Ascending aorta (tissue), 2 donors: Measurements from ENCODE around the gene CT45A3. TPM values are rescaled to one million over a fixed set of nuclear protein-coding genes. Genes with fewer than 3 reads are reported as not detected.
"Not testable (repeated sequence)": the region's sequence is repeated elsewhere in the genome, so short reads cannot be mapped to it uniquely, and the experiment has no call there.

Experiments used
- DNase-seq, 2 donors: peaks; one replicate each; pipeline ENCODE4 v3.0.0-alpha.2; 2019; ENCODE audit warnings: low spot score in 2 of 2
- H3K27ac ChIP-seq, 2 donors: fragments of 200-600 bp; sonication (generic); one replicate each; pipeline ENCODE4 v1.5.1; 2016 to 2017; ENCODE audit warnings: mild to moderate bottlenecking in 1 of 2
- H3K27me3 ChIP-seq: fragments of 200-600 bp; sonication (generic); one replicate; pipeline ENCODE4 v1.5.1; 2017
- H3K36me3 ChIP-seq, 2 donors: fragments of 200-600 bp; sonication (generic); one replicate each; pipeline ENCODE4 v1.5.1; 2016
- H3K4me1 ChIP-seq, 2 donors: fragments of 200-600 bp; sonication (generic); one replicate each; pipeline ENCODE4 v1.5.1; 2016 to 2017; ENCODE audit warnings: mild to moderate bottlenecking in 1 of 2
- H3K4me3 ChIP-seq, 2 donors: fragments of 200-600 bp; sonication (generic); one replicate each; pipeline ENCODE4 v1.5.1; 2016 to 2017; ENCODE audit warnings: mild to moderate bottlenecking in 1 of 2
- H3K9me3 ChIP-seq, 2 donors: fragments of 200-600 bp; sonication (generic); one replicate each; pipeline ENCODE4 v1.5.1; 2016
- intact Hi-C: fragments of 100-400 bp; cut with DNase I; formaldehyde crosslinking; loops from one replicate; pipeline ENCODE4 v1.15.1; 2023
- total RNA-seq: library from RNA; depleted of rRNA; stranded (reverse); fragments of >200 nt; gene quantifications from one replicate; pipeline ENCODE4 v1.1.0, GENCODE V29; 2016
- TF ChIP-seq, protein P1 (sequence below), 3 experiments: fragments of 200-600 bp in 2 of 3; fragments of 450-650 bp in 1 of 3; sonication (generic) in 2 of 3; IDR thresholded peaks; one replicate each; pipeline ENCODE4 v1.5.1; 2016 to 2019; ENCODE audit warnings: antibody characterized with exemption in 3 of 3, mild to moderate bottlenecking in 1 of 3, moderate library complexity in 1 of 3

Gene CT45A3
- total RNA-seq, 1 donor from 2014 or later: not detected

DNA sequence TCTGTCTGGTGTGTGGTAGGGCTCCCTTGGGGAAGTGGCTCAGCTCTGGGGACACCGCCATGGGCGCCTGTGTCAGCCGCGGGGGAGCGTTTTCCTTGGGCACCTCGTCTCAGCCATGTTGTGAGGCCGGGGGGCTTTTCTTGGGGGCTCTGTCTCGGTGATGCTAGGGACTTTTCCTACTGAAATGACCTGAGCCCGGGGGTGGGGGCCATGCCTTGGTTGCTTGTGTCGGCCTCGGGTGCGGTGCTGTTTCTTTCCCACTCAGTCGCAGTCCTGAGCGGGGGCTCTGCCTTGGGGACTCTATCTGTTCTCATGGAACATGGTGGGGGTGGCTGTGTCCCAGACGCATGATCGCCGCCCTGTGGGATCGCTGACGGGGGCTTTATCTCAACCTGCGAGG is 54.2 kb downstream of the CT45A3 start:
- TF ChIP-seq, protein P1, sequence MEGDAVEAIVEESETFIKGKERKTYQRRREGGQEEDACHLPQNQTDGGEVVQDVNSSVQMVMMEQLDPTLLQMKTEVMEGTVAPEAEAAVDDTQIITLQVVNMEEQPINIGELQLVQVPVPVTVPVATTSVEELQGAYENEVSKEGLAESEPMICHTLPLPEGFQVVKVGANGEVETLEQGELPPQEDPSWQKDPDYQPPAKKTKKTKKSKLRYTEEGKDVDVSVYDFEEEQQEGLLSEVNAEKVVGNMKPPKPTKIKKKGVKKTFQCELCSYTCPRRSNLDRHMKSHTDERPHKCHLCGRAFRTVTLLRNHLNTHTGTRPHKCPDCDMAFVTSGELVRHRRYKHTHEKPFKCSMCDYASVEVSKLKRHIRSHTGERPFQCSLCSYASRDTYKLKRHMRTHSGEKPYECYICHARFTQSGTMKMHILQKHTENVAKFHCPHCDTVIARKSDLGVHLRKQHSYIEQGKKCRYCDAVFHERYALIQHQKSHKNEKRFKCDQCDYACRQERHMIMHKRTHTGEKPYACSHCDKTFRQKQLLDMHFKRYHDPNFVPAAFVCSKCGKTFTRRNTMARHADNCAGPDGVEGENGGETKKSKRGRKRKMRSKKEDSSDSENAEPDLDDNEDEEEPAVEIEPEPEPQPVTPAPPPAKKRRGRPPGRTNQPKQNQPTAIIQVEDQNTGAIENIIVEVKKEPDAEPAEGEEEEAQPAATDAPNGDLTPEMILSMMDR (IDR thresholded peaks at IDR 0.05): no peak
- Histone ChIP-seq H3K9me3 (no peaks in the 10 kb centered on the region), H3K27me3 (no peaks in the 10 kb centered on the region), H3K4me1 (no peaks in the 10 kb centered on the region), H3K4me3 (no peak overlapping the region), H3K36me3 (no peaks in the 10 kb centered on the region), H3K27ac (no peak overlapping the region)
- intact Hi-C loops: no loop called here
- DNase-seq: no peak

DNA sequence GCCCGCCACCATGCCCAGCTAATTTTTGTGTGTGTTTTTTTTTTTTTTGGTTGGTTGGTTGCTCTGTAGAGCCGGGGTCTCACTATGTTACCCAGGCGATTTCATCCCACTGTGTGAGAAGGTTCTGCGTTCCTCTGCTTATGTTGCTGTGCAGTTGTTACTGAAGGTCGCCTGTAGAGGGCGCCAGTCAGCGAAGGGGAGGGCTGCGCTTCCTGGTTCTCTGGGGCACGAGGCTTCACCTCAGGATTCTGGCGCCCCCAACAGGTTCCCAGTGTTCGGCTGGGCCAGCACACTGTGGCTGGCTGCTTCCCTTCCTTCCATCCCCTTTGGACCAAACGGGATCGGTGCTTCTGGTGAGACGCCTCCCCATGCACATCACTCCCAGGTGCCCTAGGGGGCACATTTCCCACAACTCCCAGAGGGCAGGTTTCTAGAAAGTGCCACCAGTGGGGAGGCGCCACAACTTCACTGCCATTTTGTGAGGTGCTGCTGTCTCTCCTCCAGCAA is 54.8 kb downstream of the CT45A3 start, which contains the start of gene CT45A1:
Gene CT45A1, plus strand, starts transcription at position 457 of the 507 bp plus-strand sequence. CDS start 5,302 bp downstream, outside the sequence.
- H3K4me1 ChIP-seq, H3K4me3 ChIP-seq, H3K36me3 ChIP-seq, H3K27ac ChIP-seq, DNase-seq, H3K9me3 ChIP-seq, intact Hi-C loops, H3K27me3 ChIP-seq: not testable (repeated sequence)

Other genes with a start within 250 kb of the CT45A3 start
- gene INTS6L, start 247.5 kb downstream of the CT45A3 start, total RNA-seq: 11.9 TPM
- gene CT45A1, start 54.6 kb downstream of the CT45A3 start, total RNA-seq: not detected
- gene CT45A5, start 17.3 kb upstream of the CT45A3 start, total RNA-seq: not detected
- gene CT45A6, start 34.6 kb upstream of the CT45A3 start, total RNA-seq: not detected
- gene CT45A2, start 51.8 kb upstream of the CT45A3 start, total RNA-seq: not detected
- gene CT45A7, start 69.1 kb upstream of the CT45A3 start, total RNA-seq: not detected
- gene CT45A8, start 86.3 kb upstream of the CT45A3 start, total RNA-seq: not detected
- not detected for gene CT45A9, start 103.6 kb upstream of the CT45A3 start, total RNA-seq
- not detected for gene CT45A10, start 125.3 kb upstream of the CT45A3 start, total RNA-seq
- gene SAGE1, start 125.5 kb upstream of the CT45A3 start, total RNA-seq: not detected
- gene MMGT1, start 205.8 kb upstream of the CT45A3 start, total RNA-seq: 11.2 TPM
- 8.3 TPM for gene SLC9A6, start 217.2 kb upstream of the CT45A3 start, total RNA-seq